GM21737 (cell line): ENCODE results near the gene HMBS.
"Not testable (repeated sequence)": the region's sequence is repeated elsewhere in the genome, so short reads cannot be mapped to it uniquely, and the experiment has no call there.

Experiments
- ATAC-seq: cut with Tn5 transposase; IDR thresholded peaks from one replicate; pipeline ENCODE4 v1.9.1; 2021; ENCODE audit warnings: mild to moderate bottlenecking, moderate library complexity; ENCODE audit not compliant: unreplicated experiment

Gene HMBS

DNA sequence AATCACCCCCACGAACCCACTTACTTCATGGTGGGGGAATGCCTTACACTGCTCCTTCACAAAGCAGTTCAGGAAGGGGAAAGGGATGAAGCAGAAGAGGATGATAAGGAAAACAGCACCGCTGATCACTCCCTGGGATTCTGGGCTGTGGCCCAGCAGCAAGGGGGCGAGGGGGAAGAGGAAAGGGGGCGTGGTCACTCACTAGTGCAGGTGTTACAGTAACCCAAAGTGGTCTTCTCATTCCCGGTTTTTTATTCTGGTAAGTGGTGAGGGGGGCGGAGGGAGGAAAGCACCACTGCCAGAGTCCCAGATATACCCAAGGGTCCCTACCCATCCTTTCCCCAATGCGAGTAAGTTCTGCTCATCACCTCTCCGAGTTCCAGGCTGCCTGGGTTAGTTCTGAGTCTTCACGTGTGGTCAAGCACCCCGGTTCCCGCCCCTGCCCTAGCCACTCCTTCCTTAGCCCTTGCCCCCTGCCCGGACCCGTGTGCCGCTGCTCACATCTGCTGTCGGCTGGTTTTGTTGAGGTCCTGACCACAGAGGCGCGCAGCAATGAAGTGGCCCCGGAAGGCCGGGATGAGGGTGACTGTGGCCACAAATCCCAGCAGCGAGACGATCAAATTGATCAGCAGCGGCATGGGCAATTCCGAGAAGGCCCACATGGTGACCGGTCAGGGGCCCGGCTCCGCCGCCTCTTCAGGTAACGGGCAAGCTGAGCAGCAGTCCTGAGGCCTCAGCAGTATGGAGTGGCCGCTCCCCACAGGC lies 16.5 kb downstream of the HMBS start:
- peak; percentile 15 for ATAC-seq

DNA sequence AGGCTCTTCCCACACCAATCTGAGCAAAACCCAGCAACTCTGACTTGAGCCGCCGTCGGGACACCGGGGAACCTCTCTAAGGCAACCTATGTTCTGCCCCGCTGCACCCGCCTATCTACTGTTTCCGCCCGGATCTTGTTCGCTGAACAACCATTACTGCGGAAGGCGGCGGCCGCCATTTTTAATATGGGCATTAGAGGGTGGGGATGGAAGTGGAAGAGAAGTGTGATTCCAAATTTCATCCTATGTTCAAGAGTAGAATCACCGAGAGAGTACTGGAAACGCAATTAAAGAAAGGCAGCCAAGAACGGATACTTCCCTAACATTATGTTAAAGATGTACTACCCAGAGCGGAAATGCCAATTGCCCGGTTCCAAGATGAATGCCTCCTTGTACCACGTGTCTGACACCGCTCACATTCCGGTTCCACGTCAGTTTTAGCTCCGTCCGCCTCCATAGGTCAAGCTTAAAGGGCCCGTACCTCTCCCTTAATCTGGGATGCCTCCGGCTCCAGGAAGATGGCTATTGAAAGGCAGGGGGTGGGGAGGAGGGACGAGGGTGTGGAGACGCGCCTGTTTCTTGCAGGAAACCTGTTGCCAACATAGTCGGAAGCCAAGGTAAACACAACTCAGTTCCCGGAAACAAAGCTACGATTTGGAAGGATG lies 17.2 kb downstream of the HMBS start, which contains the start of gene DPAGT1:
DPAGT1 (minus strand) TSS at position 95 of the 665 bp plus-strand sequence. CDS start 198 bp downstream, outside the sequence.
- peak; percentile 66 for ATAC-seq

DNA sequence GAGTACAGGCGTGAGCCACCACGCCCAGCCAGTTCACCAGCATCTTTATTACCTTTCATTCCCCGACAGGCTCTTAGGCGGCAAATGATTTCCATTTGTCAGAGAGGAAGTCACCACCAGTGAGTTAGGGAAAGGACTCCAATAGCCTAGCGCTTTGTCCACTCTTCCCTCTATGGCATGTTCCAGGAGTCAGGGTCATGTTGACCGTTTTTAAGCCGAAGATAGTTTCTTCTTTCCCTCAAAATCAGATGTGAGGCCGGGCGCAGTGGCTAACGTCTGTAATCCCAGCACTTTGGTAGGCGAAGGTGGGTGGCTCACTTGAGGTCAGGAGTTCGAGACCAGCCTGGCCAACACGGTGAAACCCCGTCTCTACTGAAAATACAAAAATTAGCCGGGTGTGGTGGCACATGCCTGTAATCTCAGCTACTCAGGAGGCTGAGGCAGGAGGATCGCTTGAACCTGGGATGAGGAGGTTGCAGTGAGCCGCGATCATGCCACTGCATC lies 18.5 kb downstream of the HMBS start:
- ATAC-seq: not testable (repeated sequence)

DNA sequence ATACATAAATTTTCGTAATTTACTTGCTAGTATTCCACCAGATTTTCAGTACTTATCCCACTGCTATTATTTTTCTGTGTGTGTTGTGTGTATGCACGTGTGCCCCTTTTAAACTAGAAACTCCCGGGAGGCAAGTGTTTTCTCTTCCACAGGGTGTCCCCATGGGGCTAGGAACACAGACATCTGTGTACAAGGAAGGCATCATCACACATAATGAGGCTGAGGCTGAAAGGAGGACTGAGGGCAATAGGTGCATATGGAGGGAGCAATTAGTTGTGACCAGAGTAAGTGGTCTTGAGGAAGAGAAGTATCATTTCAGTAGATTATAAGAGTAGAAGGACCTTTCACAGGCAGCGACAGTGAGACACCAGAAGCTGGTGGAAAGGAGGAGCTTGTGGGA lies 19.1 kb downstream of the HMBS start:
- ATAC-seq: no peak

DNA sequence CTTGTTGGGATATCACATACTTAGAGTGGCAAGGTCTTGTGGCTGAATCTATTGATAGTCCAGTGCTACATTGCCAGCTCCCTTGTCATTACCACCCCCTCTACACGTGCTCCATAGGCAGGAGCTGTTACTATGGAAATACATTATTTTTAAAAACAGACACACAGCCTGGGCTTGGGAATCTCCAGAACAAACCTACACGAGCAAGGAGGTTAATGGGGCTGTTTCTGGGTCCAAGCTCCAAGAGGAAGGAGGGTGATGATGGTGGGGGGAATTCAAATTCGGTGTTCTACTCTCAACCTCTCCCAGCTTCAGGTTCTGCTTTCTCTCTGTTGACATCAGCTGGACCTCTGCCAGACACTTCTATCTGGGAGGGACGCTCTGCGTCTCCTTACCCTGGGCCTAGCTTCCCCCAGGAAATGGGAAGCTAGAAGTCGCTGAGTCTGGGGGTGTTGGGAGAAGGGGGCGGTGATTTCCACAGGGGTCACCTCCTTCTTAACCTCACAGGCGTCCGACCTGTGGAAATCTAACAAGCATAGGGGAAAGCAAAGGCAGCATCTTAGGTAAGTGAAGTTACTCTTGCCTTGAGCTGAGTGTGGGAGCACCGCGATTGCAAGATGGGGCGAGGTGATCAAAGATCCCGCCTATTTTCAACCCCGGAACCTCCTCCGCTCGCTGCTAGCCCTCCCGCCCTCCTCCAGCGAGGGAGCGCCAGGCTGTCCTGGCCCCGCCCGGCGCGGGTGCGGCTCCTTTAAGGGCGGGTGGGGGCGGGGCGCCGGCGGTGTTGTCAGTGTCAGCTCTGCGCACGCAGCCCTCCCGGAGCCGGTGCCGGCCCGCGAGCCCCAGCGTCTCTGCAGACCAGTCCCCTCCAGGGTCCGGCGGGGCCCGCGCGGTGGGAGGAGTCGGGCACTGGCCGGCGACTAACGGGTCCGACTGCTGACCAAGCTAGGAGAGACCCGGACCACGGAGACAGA lies 22.2 kb downstream of the HMBS start, which contains the start of gene C2CD2L:
C2CD2L (plus strand) TSS at position 781 of the 974 bp plus-strand sequence. CDS start 398 bp downstream, outside the sequence.
- ATAC-seq: peak; percentile 69

DNA sequence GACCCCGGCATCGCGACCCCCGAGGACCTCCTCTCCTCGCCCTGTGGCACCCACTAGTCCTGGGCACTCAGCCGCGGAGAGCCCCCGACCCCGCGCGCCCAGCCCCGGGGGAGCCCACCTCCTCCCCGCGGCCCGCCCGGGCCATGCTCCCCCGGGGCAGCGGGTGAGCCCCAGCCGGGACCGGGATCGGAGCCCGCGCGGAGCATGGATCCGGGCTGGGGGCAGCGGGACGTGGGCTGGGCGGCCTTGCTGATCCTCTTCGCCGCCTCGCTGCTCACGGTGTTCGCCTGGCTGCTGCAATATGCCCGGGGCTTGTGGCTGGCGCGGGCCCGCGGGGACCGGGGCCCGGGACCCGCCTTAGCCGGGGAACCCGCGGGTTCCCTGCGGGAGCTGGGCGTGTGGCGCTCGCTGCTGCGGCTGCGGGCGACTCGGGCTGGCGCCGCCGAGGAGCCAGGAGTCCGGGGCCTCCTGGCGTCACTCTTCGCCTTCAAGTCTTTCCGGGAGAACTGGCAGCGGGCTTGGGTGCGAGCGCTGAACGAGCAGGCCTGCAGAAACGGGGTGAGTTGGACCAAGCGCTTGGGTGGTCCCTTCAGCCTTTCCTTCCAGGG lies 23.0 kb downstream of the HMBS start:
- peak; percentile 4 for ATAC-seq

DNA sequence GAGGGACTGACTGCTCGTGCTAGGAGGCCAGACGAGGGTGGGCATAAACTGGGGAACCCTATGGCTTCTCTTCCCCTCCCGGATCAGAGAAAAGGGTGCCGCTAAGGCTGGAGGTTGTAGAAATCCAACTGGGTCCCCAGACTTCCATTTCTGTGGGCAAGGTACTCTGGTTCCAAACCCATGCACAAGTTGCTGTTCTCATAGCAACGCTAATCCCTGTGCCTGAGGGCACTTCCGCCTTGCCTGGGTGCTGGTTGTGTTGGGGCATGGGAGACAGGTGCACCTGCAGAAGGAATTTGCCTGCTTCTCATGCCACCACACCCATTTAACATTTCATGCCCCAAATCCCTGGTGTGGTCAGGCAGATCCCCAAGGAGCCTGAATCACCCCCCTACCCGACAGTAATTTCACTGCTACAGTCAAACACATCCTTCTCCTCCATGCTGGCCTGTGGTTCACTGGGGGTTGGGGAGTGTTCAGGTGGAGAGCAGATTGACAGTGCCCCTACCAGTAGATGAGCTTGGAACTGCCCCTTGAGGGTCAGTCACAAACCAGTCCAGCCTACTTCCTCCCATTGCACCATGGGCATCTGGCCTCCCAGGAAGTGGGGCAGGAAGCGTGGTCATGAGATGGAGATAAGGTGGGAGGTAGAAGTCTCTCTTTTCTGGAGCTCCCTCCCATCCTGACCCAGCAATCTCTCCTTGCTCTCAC lies 23.6 kb downstream of the HMBS start:
- ATAC-seq: no peak

DNA sequence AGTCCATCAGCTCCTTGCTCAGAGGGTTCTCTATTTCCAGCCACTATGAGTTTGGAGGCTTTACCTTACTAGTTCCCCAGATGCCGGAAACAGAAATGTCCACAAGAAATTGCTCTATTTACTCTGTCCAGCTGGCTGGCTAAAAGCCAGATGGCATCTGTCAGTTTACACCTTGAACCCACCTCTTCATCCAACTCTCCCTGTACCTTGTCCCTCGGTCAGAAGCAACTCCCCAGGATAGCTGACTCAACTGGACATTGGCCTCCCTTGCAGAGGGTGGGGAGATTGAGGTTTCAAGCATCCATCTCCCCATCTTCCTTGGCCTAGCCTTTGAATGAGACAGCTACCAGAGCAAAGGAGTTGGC lies 24.2 kb downstream of the HMBS start:
- ATAC-seq: no peak

DNA sequence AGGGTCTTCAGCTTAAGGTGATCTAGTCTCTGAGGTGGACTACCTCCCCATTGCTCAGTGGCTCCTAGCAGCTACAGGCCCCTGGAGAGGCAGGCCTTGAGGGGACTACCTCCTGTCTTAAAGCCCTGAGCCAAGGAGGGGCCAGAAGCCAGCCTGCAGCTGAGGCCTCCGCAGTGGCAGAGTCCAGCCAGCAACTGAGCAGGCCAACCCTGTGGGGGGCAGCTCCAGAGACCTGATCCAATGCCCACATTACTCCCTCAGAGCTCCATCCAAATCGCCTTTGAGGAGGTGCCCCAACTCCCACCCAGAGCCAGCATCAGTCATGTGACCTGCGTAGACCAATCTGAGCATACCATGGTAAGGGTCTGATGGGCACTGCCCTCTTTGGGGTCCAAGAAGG lies 25.2 kb downstream of the HMBS start:
- no peak for ATAC-seq

DNA sequence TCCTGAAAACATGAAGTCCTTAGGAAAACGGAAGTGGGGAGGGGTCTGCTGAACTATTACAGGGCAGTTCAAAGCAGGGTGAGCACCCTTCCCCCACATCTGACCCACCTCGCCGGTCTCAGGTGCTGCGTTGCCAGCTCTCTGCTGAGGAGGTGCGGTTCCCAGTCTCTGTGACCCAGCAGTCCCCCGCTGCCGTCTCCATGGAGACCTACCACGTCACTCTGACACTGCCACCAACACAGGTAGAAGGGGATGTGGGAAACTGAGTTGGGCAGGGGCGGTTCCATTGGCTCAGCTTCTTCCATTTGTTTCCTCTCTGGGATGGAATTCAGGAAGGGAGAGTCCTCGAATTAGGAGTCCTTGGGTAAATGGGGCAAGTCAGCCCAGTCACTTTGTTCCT lies 25.8 kb downstream of the HMBS start:
- ATAC-seq: no peak

DNA sequence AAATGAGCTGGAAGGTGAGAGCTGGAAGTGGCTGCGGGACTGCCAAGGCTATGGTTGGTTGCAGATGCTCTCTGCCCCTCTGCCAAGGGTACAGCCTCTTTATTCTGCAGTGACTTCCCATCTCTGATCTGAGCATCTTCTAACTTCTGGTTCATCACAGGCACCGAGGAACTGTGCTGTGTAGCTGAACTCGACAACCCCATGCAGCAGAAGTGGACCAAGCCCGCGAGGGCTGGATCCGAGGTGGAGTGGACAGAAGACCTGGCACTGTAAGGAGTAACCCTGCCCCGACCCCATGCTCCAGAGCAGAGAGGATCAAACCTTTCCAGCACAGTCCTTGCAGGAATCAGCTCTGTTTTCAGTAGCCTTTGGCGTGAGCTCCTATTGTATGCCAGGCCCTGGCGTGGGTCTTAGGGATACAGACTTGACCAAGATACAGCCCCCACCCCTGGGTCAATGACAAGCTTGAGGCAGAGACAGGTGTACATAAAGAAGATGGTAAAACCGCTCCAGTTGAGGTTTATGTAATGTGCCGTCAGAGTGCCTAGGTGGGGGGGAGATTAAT lies 26.8 kb downstream of the HMBS start:
- no peak for ATAC-seq

DNA sequence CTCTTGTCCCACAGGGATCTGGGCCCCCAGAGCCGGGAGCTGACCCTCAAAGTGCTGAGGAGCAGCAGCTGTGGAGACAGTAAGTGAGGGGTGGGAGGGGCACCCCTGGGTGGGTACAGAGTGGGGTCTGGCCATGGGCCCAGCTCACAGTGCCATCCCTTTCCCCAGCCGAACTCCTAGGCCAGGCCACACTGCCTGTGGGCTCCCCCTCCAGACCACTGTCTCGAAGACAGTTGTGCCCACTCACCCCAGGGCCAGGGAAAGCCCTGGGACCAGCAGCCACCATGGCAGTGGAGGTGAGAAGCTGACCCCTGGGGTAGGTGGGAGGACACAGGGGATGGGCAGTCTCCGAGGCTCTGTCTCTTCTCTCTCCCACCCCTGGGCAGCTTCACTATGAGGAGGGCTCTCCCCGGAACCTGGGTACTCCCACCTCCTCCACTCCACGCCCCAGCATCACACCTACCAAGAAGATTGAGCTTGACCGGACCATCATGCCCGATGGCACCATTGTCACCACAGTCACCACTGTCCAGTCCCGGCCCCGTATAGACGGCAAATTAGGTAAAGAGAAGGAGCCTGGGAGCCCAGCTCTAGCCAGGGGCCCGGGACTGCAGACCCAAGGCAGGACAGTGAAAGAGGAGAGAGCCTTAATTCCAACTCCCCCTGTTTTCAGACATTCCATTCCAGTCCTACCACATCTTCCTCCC lies 27.8 kb downstream of the HMBS start:
- ATAC-seq: no peak

DNA sequence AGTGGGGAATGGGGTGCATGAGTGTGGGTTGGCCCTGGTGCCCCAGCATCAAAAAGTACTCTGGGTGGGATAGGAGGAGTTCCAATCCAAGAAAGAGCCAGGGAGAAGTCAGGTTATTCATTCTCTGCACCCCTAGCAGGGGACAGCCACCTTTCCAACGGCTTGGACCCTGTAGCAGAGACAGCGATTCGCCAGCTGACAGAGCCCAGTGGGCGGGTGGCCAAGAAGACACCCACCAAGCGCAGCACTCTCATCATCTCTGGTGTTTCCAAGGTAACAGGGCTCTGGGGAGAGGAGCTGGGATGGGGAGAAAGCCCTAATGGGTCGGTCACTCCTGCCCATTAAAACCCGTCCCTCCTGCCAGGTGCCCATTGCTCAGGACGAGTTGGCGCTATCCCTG lies 29.0 kb downstream of the HMBS start:
- ATAC-seq: no peak

DNA sequence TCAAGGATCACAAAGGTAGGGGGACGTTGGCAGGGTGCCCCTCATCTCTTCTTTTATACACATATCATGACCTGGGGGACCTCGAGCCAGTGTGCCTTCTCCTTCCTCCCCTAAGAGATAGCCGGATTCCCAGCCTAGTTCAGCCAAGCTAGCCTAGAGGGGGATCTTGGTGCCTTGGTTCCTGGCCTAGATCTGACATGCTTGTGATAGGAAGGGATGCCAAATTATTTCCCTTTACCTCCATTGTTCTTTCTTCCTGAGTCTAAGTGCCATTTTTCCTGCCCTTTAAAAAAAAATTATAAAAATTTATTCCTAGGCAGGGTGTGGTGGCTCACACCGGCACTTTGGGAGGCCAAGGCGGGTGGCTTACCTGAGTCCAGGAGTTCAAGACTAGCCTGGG lies 29.7 kb downstream of the HMBS start:
- no peak for ATAC-seq

DNA sequence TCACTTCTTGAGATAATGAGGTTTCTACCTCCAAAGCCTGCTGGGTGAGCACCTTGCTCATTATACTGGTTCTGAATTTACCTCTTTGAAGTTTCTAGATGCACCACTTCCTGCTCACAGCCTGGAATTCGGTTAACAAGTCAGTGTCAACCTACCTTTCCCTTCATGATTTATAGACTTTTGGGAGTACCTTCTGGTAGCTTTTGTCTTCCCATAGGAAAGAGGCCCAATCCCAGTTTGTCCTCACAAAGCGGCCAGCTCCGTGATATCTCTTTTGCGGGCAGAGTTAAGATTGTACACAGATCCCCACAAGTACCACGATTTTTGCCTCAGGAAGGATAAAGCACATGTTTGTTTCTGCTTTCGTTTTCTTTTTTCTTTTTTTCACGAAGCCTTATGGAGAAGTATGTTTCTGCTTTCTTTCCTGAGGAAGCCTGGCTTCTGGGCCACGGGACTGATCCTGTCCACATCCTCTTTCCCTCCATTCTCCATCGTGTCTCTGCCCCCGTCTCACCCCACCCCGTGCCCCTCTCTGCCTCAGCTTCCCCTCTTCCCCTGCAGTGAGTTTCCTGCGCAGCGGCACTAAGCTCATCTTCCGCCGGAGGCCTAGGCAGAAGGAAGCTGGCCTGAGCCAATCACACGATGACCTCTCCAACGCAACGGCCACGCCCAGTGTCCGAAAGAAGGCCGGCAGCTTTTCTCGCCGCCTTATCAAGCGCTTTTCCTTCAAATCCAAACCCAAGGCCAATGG lies 31.0 kb downstream of the HMBS start:
- no peak for ATAC-seq

DNA sequence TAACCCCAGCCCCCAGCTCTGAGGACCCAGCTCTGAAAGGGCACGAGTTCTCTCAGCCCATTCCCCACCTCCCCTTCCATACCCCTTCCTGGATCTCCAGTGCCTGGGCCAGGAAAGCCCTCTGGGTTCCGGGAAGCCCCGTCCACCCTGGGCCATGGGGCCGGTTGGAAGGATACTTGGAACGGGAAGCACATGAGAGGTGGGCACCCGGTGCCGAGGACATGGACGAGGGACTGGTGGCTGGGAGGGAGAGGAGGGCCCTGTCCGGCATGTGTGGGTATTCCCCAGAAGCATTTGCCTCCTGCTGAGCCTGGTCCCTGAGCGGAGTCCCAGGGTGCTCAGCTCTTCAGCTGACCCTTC lies 31.5 kb downstream of the HMBS start:
- ATAC-seq: no peak

DNA sequence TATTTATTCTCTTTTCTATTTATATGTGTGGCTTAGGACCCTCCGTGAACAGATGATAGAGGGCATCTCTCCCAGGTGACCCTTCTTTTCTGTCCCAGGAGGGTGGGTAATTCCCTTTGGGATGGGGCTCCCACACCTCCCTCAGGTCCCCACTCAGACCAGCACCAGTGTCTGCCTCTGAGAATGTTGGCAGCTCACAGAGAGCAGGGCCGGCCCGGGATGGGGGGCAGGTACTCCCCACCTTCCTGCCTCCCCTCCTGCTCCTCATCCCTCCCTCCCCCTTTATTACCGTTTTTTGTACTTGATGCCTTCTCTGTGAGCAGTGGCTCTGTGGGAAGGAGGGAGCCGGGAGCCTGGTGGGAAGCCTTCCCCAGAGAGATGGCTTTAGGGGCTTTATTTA lies 31.9 kb downstream of the HMBS start:
- ATAC-seq: no peak

DNA sequence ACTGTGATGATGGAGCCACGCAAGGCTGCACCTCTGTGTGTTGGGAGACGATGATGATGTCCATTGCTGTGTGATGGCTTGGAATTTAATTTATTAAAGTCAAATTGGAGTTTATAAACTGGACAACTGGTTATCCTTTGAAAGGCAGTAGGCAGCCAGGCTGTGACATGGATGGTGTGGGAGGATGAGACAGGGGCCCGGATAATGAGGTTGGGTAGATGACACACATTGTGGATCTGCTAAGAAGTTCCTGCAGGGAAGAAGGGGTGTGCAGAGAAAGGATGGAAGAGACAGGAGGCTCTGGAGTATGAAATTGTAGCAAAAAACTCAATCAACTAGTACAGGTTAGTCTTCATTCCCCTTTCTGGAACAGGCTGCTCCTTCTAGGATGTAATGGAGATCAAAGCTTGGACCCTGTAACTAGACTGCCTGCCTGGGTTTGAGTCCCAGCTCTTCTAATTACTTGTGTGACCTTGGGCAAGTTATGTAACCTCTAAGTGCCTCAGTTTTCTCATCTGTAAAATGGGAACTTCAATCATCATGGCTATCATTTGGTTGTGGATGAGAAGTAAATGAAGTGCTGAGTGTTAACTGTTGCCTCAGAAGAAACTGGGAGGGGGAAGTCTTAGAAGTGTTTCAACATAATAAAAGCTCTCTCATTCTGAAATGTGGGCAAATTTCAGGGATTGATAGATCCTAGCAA lies 32.5 kb downstream of the HMBS start:
- ATAC-seq: no peak
